Progenitor cell of endocrine pancreas (in vitro differentiated cells): ENCODE results near the gene PPP1R1A. TPM values are rescaled to one million over a fixed set of nuclear protein-coding genes. Genes with fewer than 3 reads are reported as not detected.
A peak's percentile ranks its signal among the peaks of the same experiment; 100 is the strongest.

Experiments used
- DNase-seq: peaks from one replicate; pipeline ENCODE4 v3.0.0; 2021; ENCODE audit warnings: low spot score; ENCODE audit not compliant: unreplicated experiment
- H3K27ac Mint-ChIP-seq: 2 replicates; pipeline ENCODE4 v1.8.0; 2021; ENCODE audit warnings: mild to moderate bottlenecking, moderate library complexity, mixed read lengths
- H3K27me3 Mint-ChIP-seq: 2 replicates; pipeline ENCODE4 v1.8.0; 2021; ENCODE audit warnings: mixed read lengths
- H3K36me3 Mint-ChIP-seq: 2 replicates; pipeline ENCODE4 v1.8.0; 2022; ENCODE audit warnings: mixed read lengths; ENCODE audit not compliant: insufficient read depth
- H3K4me1 Mint-ChIP-seq: 2 replicates; pipeline ENCODE4 v1.8.0; 2021; ENCODE audit warnings: low read depth, mixed read lengths
- H3K4me3 Mint-ChIP-seq: 2 replicates; pipeline ENCODE4 v1.8.0; 2021; ENCODE audit warnings: low read depth, mild to moderate bottlenecking, moderate library complexity, mixed read lengths
- H3K9me3 Mint-ChIP-seq: 2 replicates; pipeline ENCODE4 v1.8.0; 2021; ENCODE audit warnings: low read depth, mixed read lengths
- CTCF ChIP-seq: fragments of 200-600 bp; sonication (generic); IDR thresholded peaks from one replicate; pipeline ENCODE4 v1.5.0; 2021; ENCODE audit warnings: antibody characterized with exemption, mild to moderate bottlenecking; ENCODE audit not compliant: unreplicated experiment
- total RNA-seq: library from RNA; stranded (reverse); gene quantifications from 2 replicates; pipeline ENCODE4 v1.2.1, GENCODE V29; 2021

Gene PPP1R1A
- total RNA-seq, 1 donor from 2014 or later, result 22.1 TPM

GRCh38 chr12:54606556-54606955, 18.1 kb upstream of the PPP1R1A start:
- Mint-ChIP-seq H3K27ac (no peak overlapping the region), H3K27me3 (peaks cover 59% of the 10 kb centered on the region)
- no peak for DNase-seq

GRCh38 chr12:54605138-54605970, 16.9 kb upstream of the PPP1R1A start:
- H3K4me1 Mint-ChIP-seq, result peaks cover 11% of the 10 kb centered on the region
- no peaks in the 10 kb centered on the region for H3K9me3 Mint-ChIP-seq
- H3K36me3 Mint-ChIP-seq, result no peaks in the 10 kb centered on the region
- H3K4me3 Mint-ChIP-seq, result no peak overlapping the region
- no peak for TF ChIP-seq CTCF
- no peak for DNase-seq
- H3K27ac Mint-ChIP-seq, result no peak overlapping the region
- peaks cover 56% of the 10 kb centered on the region for H3K27me3 Mint-ChIP-seq

More at GRCh38 chr12:54606556-54606955, 18.1 kb upstream of the PPP1R1A start:
- H3K4me3 Mint-ChIP-seq, result no peak overlapping the region
- no peaks in the 10 kb centered on the region for H3K36me3 Mint-ChIP-seq
- H3K9me3 Mint-ChIP-seq, result no peaks in the 10 kb centered on the region
- no peak for TF ChIP-seq CTCF
- H3K4me1 Mint-ChIP-seq, result peaks cover 11% of the 10 kb centered on the region

GRCh38 chr12:54604436-54604835, 16.0 kb upstream of the PPP1R1A start:
- Mint-ChIP-seq H3K36me3 (no peaks in the 10 kb centered on the region), H3K4me3 (no peak overlapping the region), H3K27me3 (peaks cover 55% of the 10 kb centered on the region), H3K9me3 (no peaks in the 10 kb centered on the region), H3K4me1 (peaks cover 11% of the 10 kb centered on the region), H3K27ac (no peak overlapping the region)
- no peak for DNase-seq
- TF ChIP-seq CTCF, result no peak

GRCh38 chr12:54603872-54604271, 15.4 kb upstream of the PPP1R1A start:
- Mint-ChIP-seq H3K9me3 (no peaks in the 10 kb centered on the region), H3K4me3 (no peak overlapping the region), H3K36me3 (no peaks in the 10 kb centered on the region), H3K27ac (no peak overlapping the region), H3K4me1 (peaks cover 6% of the 10 kb centered on the region), H3K27me3 (peaks cover 56% of the 10 kb centered on the region)
- no peak for TF ChIP-seq CTCF
- no peak for DNase-seq

GRCh38 chr12:54603173-54603814, 14.8 kb upstream of the PPP1R1A start:
- no peak overlapping the region for H3K27ac Mint-ChIP-seq
- peak; percentile 43 for DNase-seq
- H3K4me1 Mint-ChIP-seq, result peaks cover 2% of the 10 kb centered on the region
- no peaks in the 10 kb centered on the region for H3K36me3 Mint-ChIP-seq
- no peaks in the 10 kb centered on the region for H3K9me3 Mint-ChIP-seq
- H3K27me3 Mint-ChIP-seq, result peaks cover 55% of the 10 kb centered on the region
- H3K4me3 Mint-ChIP-seq, result no peak overlapping the region
- TF ChIP-seq CTCF, result peak; percentile 76
